ENCODE measurements around the gene CACHD1.

CACHD1 gene

DNA sequence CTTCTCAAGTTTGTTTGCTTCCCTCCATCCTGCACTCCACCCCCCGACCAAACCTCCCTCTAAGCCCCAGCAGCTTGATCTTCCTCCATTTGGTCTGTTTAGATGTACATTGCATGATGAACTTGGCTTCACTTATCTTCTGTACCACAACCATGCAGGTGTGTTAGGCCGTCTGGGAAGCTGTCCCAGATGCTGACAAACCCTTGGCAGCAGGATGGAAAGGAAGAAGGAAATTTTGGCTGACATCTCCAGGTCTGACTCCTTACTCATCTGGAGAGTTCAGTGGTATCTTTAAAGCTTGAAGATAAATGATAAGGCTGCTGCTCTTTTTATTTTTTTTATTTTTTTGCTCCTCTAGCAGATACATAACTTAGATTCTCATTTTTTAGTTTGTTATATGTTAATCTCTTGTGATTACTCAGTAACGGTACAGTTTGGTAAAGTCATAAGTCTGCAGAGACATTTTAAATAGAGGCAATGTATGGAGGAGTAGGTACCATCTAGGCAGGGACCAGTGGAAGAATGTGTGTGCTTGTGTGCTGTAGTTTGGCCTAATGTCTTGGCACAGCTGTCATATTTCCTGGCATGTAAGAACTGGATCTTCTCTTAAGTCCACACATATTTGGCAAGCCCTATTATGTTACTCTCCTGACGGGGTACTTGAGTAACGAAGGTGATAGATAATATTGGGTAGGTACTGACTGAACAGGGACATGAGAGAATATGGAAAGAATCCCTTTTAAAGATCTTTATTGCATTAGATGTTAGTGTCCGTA lies 79.7 kb downstream of the CACHD1 start:
- DNase-seq (ENCODE audit: low read depth, low spot score): no peak

DNA sequence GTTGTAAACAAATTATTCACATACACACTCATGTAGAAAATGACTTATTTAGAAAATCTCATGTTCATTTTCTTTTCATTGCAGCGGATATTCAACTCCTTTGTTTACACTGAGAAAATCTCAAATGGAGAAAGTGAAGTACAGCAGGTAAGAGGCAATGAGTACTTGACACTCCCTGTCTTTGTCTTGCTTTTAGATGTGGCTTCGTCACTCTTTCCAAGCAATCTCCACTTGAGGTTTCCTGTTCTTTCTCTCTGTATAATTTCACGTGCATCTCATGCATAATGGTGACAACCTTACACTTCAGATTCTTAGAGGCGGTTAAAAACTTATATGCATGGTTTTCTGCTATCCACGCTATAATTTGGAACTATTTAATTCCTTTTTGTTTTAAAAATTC lies 80.6 kb downstream of the CACHD1 start:
- no peak for DNase-seq (ENCODE audit: low read depth, low spot score)

DNA sequence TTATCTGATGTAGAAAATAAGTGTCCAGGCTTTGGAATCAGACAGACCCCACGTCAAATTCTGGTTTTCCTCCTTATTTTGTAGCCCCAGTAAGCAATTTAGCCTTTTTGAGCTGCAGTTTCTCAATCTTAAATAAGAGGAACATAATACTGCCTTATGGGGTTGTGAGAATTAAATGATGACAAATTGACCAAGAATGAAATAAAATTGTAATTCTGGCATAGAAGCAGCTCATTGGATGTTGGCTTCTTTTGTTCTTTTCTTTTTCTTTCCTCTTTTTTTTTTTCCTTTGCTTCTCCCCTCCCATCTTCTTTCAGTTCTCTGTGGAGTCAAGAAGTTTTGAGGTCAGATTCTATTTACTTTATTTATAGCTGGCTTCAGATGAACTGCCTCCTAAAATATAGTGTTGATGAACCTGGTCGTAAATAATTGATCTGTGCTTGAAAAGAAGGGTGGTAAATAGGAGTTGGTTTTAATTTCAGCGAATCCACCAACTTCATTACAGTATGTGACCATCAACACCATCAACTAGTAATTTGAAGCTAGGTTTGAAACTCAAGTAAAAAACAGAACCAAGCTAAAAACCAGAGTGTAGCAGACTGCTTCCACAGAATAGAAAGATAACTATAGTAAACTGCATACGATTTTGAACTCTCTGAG lies 81.1 kb downstream of the CACHD1 start:
- DNase-seq (ENCODE audit: low read depth, low spot score): no peak

DNA sequence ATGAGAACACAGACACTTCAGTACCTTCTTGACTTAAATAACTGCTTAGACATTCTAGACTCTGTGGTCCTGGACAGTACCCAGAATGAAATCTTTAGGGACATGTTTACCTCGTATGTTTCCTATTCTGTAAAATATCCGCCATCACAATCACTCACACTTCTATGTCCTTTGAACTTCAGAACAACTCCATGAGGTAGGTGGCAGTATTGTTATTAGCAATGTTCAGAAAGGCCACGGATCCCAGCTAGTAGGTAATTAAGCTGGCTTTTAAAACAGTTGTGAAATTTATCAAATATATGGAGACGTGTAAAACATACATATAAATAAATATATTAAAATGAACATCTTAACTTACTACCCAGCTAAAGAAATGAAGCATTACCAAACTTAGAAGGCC lies 83.4 kb downstream of the CACHD1 start:
- no peak for DNase-seq (ENCODE audit: low read depth, low spot score)

DNA sequence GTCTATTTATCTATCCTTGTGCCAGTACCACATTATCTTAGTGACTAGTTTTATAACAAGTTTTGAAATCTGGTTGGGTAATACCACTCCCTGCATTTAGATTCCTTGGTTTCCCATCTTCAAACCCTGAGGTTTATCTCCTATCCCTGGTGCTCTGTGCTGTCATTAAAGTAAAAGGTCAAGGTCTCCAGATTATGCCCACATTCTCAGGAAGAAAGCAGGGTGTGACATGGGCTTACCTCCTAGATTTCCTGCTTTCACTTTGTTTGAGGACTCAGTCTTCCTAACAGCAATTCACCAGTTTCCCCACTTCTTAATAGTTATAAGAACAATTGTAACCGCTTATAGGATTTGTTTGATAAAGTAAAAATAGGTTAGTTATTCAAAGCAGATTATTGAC lies 86.0 kb downstream of the CACHD1 start:
- DNase-seq (ENCODE audit: low read depth, low spot score): no peak

DNA sequence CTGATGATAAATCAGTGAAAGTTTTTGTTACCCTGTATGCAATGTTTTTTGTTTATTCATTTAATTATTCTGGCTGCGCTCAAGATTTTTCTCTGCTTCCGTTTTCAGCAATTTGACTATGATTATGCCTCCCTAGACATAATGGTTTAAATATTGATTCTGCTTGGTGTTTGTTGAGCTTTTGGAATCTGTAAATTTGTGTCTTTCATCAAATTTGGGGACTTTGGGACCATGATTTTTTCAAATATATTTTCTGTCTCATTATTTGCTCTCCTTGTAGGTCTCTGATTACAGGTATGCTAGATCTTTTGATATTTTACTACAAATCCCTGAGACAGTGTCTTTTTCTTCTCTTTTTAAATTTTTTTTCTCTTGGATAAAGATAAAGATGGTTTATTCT lies 92.1 kb downstream of the CACHD1 start:
- no peak for DNase-seq (ENCODE audit: low read depth, low spot score)

DNA sequence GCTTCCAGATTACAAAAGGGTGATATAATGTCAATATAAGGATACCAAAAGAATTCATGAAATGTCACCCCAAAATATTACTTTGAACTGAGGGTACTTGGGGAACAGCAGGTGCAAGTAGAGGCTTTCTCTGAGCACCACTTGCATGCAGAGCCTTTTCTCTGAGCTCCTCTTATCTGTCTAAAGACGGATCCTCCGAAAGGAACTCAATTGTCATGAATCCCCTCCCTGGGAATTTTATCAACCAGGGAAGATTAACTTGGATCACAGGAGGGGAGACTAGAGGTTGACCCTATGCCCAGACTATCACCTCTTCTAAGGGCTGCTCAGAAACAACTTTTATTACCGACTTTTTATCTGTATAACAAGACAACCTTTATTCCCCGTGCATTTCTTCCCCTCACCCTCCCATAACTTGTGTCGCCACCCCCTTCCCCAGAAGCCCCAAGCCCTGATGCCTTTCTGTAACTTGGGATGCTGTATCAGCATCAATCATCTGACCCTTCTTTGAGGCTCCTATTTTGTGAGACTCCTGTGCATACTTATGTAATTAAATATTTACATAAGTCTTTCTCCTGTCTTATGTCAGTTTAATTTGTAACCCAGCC lies 94.1 kb downstream of the CACHD1 start:
- DNase-seq (ENCODE audit: low read depth, low spot score): no peak

DNA sequence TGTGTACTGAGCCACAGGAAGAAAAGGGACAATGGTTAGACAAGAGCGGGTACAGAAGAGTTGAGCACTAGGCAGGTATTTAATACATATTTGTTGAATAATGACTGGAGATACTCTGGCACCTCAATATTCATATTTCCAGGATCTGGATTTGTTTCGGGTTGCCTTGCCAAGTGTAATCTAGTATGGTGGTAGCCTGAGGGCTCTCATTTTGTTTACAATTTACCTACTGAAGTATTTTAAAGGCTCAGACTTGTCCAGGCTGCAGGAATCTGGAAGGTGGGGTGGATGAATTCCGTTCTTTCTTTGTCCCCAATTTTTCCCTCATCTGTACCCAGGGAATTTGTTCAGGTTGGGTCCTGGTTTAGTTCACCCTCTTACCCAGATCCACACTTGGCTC lies 95.0 kb downstream of the CACHD1 start:
- DNase-seq (ENCODE audit: low read depth, low spot score): no peak

DNA sequence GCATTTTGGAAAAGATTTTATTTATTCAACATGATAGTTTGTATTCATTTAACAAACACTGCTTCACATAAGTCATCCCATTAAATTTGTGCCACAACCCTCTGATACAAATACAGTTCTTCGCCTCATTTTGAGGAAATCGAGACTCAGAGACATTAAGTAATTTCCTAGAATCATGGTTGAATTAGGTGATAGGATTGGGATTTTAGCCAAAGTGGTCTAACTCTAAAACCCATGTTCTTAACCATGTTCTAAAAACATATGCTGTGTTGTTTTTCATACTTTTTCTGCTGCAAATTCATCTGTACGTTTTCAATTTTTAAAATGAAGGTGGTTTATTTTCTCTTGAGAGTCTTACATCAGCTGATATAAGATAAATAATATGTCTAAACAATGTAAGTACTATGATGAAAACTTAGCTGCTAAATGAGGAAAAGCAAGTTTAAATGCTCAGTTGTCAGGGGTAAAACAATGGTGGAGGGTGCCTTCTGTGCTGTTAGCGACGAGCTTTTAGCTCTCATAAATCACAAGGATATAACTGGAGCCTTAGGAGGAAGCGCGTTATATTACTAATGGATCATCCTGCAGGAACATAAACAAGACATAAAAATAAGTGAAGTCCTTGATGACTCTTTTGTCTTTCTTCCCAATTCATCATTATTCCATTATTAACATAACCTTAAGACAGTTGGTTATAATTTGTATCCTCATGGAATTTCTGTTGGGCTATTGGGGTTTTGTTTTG lies 97.7 kb downstream of the CACHD1 start:
- DNase-seq (ENCODE audit: low read depth, low spot score): no peak

DNA sequence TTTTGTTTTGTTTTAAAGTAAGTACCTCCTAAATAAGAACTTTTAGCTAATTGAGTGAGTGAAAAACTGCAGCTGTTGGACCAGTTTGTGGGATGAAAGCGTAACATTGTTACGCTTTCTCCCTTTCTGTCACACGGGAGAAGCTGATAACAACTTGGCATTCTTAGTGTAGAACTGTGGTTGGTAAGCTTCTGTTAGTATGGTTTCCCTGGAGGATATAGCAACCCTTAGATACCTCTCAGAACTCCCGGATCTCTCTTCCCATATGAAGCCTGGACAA lies 98.2 kb downstream of the CACHD1 start:
- no peak for DNase-seq (ENCODE audit: low read depth, low spot score)

DNA sequence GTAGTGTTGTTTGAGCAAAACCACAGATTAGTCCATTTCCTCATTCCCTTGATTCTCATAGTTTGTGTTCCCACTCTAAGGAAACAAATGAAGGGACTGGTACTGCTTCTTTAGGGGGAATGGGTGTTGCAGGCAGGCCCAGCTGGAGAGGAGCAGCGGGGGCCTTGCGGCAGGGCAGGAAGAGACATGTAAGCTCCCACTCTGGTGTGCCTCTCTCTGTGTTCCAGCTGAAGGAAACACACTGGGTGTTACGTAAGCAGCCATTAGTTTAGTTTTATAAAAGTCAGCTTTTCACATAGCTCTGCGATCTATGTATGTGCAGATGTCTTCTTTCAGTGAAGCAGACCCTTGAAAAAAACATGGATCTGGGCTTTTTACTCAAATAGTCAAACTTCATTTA lies 99.5 kb downstream of the CACHD1 start:
- no peak for DNase-seq (ENCODE audit: low read depth, low spot score)

DNA sequence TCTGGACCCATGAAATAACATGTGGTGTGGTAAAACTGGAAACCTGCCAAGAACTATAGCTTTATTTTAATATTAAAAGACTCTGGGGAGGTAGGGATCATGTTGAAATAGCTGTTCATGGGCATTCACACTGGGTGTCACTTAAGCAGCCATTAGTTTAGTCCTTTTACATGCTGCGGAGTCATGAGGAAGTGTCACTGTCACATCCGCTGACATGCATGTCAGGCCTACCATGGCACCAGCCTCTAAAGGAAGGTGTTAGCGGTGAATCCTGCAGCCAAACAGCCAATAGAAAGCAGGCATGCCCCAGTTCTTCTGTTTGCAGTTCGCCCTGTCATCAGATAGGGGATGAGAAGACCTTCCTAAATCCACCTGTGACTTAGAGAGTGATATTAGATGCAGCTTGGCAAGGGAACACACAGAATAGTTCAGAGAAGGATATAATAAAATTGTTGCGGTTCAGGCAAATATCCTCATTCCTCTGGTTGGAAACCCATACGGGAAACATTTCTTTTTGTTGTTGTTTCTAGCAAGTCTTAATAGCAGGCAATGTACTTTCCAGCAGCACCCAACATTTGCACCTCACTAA lies 100.4 kb downstream of the CACHD1 start:
- no peak for DNase-seq (ENCODE audit: low read depth, low spot score)

DNA sequence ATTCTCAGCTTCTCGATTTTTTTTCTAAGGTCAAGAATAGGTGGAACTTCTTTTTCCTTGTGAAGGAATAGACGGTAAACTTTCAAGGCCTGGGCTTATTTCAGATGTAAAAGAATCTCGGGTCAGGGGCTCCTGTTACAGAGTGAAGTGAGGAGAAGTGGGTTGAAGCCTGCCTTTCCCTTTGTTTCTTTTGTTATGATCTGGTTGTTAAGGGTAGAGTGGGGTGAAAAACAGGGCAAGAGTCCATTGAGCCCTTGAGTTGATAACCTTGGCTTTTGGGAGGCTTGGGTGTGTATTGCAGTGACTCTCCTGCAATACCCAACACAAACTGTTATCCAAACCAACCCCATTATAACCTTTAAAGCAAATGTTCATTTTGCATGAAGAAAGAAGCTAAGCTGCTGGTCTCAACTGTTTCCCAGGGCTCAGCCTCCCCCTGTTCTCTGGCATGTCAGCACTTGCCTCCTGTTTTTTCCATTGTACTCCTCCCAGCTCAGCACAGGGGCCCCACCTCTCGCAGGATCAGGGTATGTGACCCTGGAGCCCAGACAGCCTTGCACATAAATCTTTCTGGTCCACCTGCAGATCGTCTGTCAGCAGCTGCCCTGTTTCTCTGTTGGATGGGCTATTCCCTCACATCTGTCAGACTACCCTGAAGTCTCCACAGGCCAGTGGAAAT lies 102.4 kb downstream of the CACHD1 start:
- no peak for DNase-seq (ENCODE audit: low read depth, low spot score)

DNA sequence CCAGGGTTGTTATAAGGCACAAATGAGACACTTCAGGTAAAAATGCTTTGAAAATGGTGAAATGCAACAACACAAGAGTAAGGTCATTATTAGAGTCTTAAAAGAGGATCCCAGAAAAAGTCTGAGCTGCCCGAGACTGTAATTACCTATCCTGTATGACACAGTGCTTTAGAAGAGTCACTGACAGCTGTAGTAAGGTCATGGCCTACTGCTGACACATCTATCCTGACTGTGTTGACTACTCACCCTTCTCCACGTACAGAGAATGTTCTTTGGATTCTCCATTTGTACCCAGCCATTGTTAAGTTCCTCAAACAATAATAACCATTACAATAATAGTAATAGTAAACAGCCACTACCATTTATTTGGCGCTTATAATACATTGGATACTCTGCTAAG lies 104.4 kb downstream of the CACHD1 start:
- no peak for DNase-seq (ENCODE audit: low read depth, low spot score)

DNA sequence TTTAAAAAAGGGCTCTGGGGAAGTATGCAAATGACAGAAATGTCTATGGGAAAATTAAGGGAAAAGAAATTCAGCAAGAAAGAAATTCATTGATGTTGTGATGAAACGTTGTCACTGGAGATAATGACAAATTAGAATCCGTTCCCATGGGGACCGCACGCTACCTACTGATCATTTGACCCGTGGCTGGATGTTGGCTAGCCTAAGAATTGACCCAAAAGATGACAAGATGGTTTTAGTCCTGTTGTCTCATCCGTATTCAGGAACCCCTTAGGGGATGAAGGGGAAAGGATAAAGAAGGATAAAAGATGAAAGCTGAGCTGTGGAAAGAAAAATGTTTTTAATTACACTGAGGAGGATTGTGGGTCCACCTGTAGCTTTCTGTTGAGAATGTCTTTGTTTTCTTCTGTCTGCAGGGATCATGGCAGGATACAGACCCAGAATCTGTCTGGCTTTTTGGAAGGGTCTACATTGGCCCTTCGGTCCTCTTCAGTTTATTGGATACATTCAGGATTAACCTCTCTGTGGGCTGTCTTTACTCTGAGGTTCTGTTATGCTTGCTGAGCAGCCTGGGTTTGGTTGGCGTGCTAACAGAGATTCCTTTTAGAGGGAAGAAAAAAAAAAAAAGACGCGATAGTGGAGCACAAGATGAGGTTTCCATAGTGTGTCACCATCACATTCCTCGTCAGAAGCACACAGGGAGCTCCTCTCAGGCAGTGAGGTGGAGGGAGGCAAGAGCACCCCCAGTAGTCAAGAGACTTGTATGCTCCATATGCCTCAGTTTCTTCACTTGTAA lies 106.2 kb downstream of the CACHD1 start:
- DNase-seq (ENCODE audit: low read depth, low spot score): no peak

DNA sequence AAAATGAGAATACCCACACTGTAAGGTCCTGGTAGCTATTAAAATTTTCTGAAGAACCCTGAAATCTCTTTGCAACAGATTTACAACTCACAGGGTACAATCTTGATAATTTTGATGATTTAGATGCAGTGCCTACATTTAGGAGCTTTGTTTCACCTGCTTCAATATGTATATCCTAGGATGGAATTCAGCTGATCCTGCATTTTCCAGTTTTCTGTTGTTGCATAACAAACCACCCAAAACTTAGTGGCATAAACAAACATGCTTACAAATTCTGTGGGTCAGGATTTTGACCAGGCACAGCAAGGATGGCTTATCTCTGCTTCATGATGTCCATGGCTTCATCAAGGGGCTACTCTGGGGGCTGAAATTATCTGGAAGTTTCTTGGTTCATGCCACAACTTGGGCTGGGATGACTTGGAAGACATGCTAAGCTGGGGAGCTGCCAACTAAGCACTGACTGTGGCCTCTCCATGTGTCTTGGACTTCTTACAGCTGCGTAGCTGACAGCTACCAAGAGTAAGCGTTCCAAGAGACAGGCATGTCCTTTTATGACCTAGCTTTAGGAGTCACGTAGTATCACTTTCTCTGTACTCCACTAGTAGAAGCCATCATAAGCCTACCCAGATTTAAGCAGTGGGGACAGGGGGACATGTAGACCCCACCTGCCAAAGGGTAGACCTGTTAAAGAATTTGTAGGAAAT lies 108.5 kb downstream of the CACHD1 start:
- DNase-seq (ENCODE audit: low read depth, low spot score): no peak

DNA sequence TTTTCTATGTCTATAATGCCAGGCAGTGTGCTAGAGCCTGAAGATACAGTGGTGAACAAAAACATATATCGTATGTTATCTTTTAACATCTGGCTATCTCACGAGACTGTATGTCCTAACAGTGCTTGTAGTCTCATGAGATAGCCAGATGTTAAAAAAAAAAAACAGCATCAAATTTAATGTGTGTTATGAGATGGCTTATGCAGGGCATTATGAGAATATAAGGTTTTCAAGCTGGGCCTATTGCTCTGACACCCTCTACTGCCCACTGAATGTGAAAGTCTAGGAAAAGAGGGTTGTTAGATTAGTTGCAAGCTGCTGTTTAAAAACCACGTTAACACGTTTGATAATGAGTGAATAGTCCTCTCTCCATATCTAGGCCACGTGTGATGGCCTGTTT lies 109.8 kb downstream of the CACHD1 start:
- DNase-seq (ENCODE audit: low read depth, low spot score): no peak

DNA sequence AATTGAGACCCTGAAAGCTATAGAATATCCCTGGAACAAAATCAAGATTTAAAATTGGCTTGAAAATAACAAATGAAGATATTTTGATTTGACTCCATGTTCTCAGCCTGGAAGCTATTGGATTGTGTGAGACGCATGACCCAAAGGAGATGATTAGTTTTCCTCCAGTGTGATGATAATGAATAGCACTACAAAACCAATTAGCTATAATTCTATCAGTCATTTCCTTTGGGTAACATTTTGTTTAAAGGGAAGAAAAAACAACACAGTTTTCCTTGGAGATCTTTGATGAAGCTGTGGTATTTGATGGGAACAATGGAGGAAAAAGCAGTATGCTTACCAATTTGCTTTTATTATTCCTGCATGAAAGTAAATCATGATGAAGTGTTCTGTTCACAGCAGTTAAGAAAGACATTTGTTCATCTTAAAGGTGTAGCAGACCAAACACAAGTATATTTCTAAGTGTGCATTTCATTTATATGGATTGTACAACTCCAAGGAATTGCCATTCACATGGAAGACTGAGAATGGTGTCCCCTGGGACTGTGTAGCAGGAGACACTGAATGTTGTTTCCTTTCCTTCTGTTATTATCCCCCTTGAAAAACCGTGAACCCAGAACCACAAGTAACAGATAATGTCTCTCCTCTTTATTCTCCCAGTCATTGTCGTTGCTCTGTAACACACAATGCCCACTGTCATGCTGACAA lies 111.4 kb downstream of the CACHD1 start:
- DNase-seq (ENCODE audit: low read depth, low spot score): no peak

DNA sequence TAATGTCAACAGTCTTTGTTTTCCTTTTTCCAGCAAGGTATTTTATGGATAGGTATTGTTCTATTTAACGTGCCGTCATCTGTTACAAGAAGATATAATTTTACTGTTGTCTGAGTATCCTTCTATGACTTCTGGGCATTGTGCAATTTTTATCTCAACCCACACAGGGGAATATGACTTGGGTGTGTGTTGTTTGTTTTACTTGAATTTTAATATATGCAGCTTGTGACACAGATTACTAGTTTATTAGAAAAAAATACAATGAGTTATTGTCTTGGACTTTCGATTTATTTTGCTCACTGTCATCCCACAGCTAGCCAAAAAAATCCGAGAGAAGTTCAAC lies 111.9 kb downstream of the CACHD1 start:
- no peak for DNase-seq (ENCODE audit: low read depth, low spot score)

DNA sequence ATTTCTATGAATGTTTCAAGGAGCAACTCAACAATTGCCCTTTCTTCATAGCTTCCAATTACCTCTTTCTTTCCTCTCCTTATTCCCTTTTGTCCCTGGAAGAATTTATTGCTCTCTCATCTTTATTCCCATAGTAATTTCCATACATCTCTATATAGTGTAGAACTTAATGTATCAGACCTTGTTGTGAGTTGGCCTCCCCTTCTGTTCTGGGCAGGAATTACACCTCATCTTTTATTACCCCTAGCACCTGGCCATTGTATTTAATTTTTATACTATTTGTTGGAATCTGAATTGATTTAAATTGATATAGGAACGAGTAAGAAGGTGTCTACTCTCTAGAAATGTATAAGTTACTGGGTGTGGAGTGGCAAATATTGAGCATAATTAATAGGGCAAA lies 114.5 kb downstream of the CACHD1 start:
- DNase-seq (ENCODE audit: low read depth, low spot score): no peak
